Stimulated activated CD4-positive, alpha-beta T cell treated with anti-CD3 and anti-CD28 coated beads, Interleukin-12 subunit alpha, Interleukin-12 subunit beta, amount 100 ng/mL, for 4 hours (primary cell): ENCODE data around the gene RHNO1.

Experiments used
- DNase-seq: peaks from one replicate; pipeline ENCODE4 v3.0.0-alpha.2; 2020

Gene RHNO1

DNA sequence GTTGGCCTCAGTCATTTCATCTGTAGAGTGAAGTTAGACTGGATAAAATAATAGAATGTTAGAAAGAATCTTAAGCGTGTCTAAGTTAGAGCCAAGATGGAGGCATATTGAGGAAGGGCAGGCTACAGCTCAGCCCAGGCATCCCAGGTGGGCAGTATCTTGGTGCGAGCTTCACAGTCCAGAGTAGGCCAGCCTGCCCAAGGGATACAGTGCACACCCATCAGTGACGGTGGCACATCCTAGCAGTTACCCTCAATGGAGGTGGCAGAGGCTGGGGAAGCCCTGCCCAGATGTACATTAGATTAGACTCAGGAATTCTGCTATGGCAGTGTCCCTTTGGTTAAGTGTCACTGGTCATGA is 35.2 kb downstream of the RHNO1 start:
- no peak for DNase-seq

DNA sequence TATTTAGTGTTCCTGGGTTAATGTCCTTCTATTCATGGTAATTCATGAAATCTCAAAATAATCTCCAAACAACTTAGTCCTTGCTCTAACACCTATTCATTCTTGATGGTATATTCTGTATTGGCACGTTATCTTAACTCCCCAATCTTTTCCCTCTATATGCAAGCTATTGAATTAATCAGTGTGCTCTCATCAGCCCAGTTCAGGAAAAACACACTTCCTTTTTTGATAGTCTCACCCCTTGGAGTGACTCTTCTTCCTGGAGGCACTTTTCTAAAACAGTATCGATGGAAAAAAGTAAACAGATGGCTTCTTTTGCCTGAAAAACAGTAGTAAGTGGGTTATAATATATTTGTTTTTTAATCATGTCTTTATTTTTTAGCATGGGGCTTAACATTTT is 42.2 kb downstream of the RHNO1 start:
- DNase-seq = no peak

- DNase-seq = no peak
These were observed 45.3 kb downstream of the RHNO1 start for GRCh38 chr12:2922329-2922728.

- DNase-seq = no peak
These were observed 46.0 kb downstream of the RHNO1 start for GRCh38 chr12:2923057-2923456.

DNA sequence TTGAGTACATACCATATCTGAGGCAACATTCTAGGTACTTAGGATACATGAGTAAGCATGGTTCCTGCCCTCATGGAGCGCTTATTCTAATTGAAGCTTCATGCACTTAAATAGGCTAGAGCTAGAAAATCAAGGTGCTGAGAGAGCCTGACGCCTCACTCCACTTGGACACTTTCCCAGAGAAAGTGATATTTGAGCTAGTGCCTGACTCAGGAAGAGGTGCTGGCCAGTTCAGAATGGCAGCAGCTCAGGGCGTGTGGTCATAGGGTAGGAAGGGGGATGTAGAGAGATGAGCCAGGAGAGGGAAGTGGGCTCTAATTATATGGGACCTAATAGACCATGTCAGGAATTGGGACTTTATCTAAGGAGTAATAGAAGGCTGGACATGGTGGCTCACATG is 47.0 kb downstream of the RHNO1 start:
- no peak for DNase-seq

DNA sequence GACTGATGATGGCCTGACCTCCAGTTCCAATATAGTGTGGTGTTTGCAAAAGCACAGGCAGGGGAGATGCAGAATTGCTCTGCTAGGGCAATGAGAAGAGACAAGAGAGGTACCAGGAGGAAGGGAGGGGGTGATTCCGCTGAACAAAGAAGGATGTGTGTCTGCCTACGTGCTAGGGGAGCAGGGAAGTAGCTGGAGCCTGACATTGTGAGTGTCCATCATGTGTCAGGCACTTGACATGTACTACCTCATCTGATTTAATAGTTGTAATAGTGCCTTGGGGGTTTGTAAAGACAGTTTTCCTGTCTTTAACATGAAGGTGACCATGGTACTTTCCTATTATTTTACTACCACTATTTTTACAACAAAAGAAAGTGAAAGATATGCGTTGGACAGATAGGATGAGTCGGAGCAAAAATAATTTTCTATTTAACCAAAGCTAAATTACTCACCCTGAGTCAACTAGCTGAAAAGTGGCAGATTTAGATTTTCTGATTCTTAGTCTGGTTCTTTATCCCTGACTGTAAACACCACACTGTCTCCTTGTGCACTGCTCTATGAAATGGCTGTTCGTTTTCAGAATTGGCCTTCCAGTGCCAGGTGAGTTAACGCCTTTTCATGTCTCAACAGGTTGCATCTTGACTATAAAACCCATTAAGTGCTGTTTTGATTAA is 48.4 kb downstream of the RHNO1 start:
- no peak for DNase-seq

DNA sequence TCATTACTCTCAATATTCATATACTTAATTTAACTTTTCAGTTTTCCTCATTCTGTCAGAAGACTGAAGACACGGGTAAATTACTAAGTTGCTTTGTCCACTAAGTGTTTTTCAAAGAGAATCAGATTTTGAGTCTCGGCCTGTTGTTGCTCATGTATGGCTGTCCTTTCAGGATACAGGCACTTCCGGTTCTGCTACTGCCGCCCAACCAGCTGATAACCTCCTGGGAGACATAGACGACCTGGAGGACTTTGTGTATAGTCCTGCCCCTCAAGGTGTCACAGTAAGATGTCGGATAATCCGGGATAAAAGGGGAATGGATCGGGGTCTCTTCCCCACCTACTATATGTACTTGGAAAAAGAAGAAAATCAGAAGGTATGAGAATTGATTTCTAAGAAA is 53.8 kb downstream of the RHNO1 start:
- DNase-seq = no peak

- no peak for DNase-seq
These were observed 56.6 kb downstream of the RHNO1 start for GRCh38 chr12:2933586-2933985.

DNA sequence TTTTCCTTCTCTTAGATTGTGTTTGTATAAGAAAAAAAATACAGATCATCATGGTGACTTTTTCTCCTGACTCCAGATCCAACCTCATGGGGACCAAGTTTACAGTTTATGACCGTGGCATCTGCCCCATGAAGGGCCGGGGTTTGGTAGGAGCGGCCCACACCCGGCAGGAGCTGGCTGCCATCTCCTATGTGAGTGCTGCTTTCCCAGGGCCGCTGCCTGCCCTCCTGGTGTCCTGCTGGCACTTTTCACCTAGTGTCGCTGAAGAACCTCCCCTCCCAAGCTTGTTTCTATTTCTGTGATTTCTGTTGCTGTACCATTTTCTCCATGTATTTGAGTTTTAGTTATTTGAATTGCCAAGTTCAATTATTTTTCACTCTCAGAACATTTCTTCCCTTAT is 57.3 kb downstream of the RHNO1 start:
- no peak for DNase-seq

DNA sequence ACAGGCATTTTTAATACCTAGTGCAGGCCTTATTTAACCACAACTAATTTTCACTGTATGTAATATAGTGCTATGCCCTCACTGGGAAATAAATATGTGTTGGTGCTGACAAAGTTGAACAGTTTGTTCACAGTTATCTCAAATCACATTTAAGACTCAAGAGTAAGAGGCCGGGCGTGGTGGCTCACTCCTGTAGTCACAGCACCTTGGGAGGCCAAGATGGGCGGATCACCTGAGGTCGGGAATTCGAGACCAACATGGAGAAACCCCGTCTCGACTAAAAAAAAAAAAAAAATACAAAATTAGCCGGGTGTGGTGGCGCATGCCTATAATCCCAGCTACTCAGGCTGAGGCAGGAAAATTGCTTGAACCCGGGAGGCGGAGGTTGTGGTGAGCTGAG is 59.3 kb downstream of the RHNO1 start:
- DNase-seq = no peak

- no peak for DNase-seq
These were observed 60.5 kb downstream of the RHNO1 start for GRCh38 chr12:2937500-2937899.
